HL-60 (cell line): ENCODE measurements around the gene CNRIP1.

ENCODE experiments used
- DNase-seq, 2 experiments: peaks; one replicate each; pipeline ENCODE4 v3.0.0-alpha.2; 2010 to 2020; ENCODE audit warnings: low read depth in 1 of 2, low spot score in 1 of 2
- H3K27ac ChIP-seq: fragments of 250-450 bp; sonication (Bioruptor Pico); replicated peaks from 2 replicates; pipeline ENCODE4 v1.5.1; 2020; ENCODE audit warnings: mild to moderate bottlenecking, moderate library complexity
- H3K27me3 ChIP-seq: fragments of 250-450 bp; sonication (Bioruptor Pico); 2 replicates; pipeline ENCODE4 v1.5.1; 2021; ENCODE audit warnings: mild to moderate bottlenecking, moderate library complexity; ENCODE audit not compliant: insufficient read depth, poor library complexity, severe bottlenecking
- H3K4me3 ChIP-seq: replicated peaks from 2 replicates; pipeline ENCODE4 v1.5.1; 2011; ENCODE audit warnings: mild to moderate bottlenecking, control low read depth, low read length; ENCODE audit not compliant: insufficient read depth
- CTCF ChIP-seq: IDR thresholded peaks from one replicate; pipeline ENCODE4 v1.5.1; 2011; ENCODE audit warnings: low read length, control low read depth, inconsistent platforms; ENCODE audit not compliant: insufficient read depth
- GABPA ChIP-seq: IDR thresholded peaks from 2 replicates; pipeline ENCODE4 v1.6.1; 2012; ENCODE audit warnings: low read depth
- POLR2AphosphoS5 ChIP-seq: IDR thresholded peaks from 2 replicates; pipeline ENCODE4 v1.6.1; 2012; ENCODE audit warnings: low read depth
- REST ChIP-seq: IDR thresholded peaks from 2 replicates; pipeline ENCODE4 v1.6.1; 2012; ENCODE audit warnings: low read depth; ENCODE audit not compliant: insufficient replicate concordance
- SPI1 ChIP-seq: IDR thresholded peaks from 2 replicates; pipeline ENCODE4 v1.6.1; 2012; ENCODE audit warnings: low read depth, mild to moderate bottlenecking, borderline replicate concordance

CNRIP1 gene

GRCh38 chr2:68278169-68278568 lies 41.6 kb downstream of the CNRIP1 start:
- DNase-seq, result no peak
- no peaks in the 10 kb centered on the region for H3K27me3 ChIP-seq
- TF ChIP-seq SPI1 (no peak), REST (no peak)
- no peak overlapping the region for H3K27ac ChIP-seq
- H3K4me3 ChIP-seq, result no peak overlapping the region

GRCh38 chr2:68274022-68274421 lies 45.7 kb downstream of the CNRIP1 start:
- no peak for TF ChIP-seq GABPA
- TF ChIP-seq CTCF, result no peak
- no peak for TF ChIP-seq SPI1
- no peak for TF ChIP-seq REST
- no peak for TF ChIP-seq POLR2AphosphoS5
- Histone ChIP-seq H3K27me3 (no peaks in the 10 kb centered on the region), H3K4me3 (no peak overlapping the region), H3K27ac (no peak overlapping the region)
- DNase-seq, result no peak

- no peaks in the 10 kb centered on the region for H3K27me3 ChIP-seq
- DNase-seq, result peak in 1 of 2 experiments; percentile 33
- H3K4me3 ChIP-seq, result no peak overlapping the region
- peak overlapping the region; percentile 60 for H3K27ac ChIP-seq
- TF ChIP-seq GABPA (no peak), POLR2AphosphoS5 (no peak), SPI1 (no peak), REST (no peak), CTCF (no peak)
Observed at GRCh38 chr2:68272246-68272994, 47.3 kb downstream of the CNRIP1 start.
